ENCODE results near the gene WDR6. TPM values are rescaled to one million over a fixed set of nuclear protein-coding genes. Genes with fewer than 3 reads are reported as not detected.

WDR6 gene
- total and polyA plus RNA-seq, 10 of the 15 experiments (the other 5 are each of a cell fraction or from before 2014, with no cell fraction given), result 21.3 to 169 (median 107) TPM

GRCh38 chr3:48970586-48970985 is 36.6 kb upstream of the WDR6 start:
- 95% methylated on average over 6 of the region's 6 CpGs for WGBS (ENCODE audit: insufficient coverage, insufficient replicate concordance, low lambda C conversion rate, missing lambda C conversion rate)
- no peak overlapping the region for H3K4me2 ChIP-seq (ENCODE audit: control insufficient read depth, insufficient read depth)
- ChIA-PET RAD21 (ENCODE audit: unreplicated experiment) (no interaction called here), SMC1A (ENCODE audit: uncharacterized antibody, unreplicated experiment) (interaction anchor here (1.0 kb wide), 1 partner anchor 18 kb away, joined by 3 read pairs; no protein-coding TSS in a partner anchor), POLR2A (interaction anchor here (0.6 kb wide), 1 partner anchor 37 kb away, joined by 3 read pairs; the partner anchor contains the start of gene WDR6), CTCF (interaction anchor here (1.1 kb wide), 2 partner anchors 19 to 124 kb away, joined by 3 to 4 read pairs; partner anchors contain the start of gene QRICH1)
- H3K79me2 ChIP-seq (ENCODE audit: control insufficient read depth, insufficient read depth, low read length), result no peaks in the 10 kb centered on the region
- intact Hi-C loops (cut with micrococcal nuclease; ENCODE audit: unreplicated experiment) (no loop called here), in situ Hi-C loops (cut with MboI) (no loop called here)
- no peak for FAIRE-seq
- no peaks in the 10 kb centered on the region for H4K20me1 ChIP-seq (ENCODE audit: control insufficient read depth, insufficient read depth)
- no peak overlapping the region for H3K27ac ChIP-seq (ENCODE audit: control insufficient read depth, insufficient read depth)
- no peak overlapping the region for H3K9ac ChIP-seq (ENCODE audit: control insufficient read depth, insufficient read depth, low read length)
- ATAC-seq, result no peak
- no peaks in the 10 kb centered on the region for H3K9me3 ChIP-seq (replicated peaks; ENCODE audit: control insufficient read depth, insufficient read depth, low read length)
- no TSS peak for BruUV-seq (replicated peaks)
- no peak overlapping the region for H3K4me3 ChIP-seq
- TF ChIP-seq POU2F2 (IDR thresholded peaks at IDR 0.05; ENCODE audit: borderline replicate concordance, low read depth, low read length) (no peak), SUPT20H (IDR thresholded peaks at IDR 0.05; ENCODE audit: borderline replicate concordance, control insufficient read depth, low read depth, low read length) (no peak), EED (IDR thresholded peaks at IDR 0.05; ENCODE audit: low read depth) (no peak), BCL11A (IDR thresholded peaks at IDR 0.05; ENCODE audit: low read depth, low read length) (no peak), CBX3 (IDR thresholded peaks at IDR 0.05; ENCODE audit: borderline replicate concordance, low read depth) (no peak), ZNF622 (IDR thresholded peaks at IDR 0.05) (no peak), IKZF2 (IDR thresholded peaks at IDR 0.05) (no peak), CBFB (IDR thresholded peaks at IDR 0.05; ENCODE audit: low read depth) (no peak), NBN (IDR thresholded peaks at IDR 0.05) (no peak), MXI1 (IDR thresholded peaks at IDR 0.05; ENCODE audit: low read depth, low read length) (no peak), MEF2B (IDR thresholded peaks at IDR 0.05; ENCODE audit: partially characterized antibody, poor library complexity, severe bottlenecking) (no peak)
- H3K4me1 ChIP-seq (ENCODE audit: control insufficient read depth, insufficient read depth, low read length), result peaks cover 15% of the 10 kb centered on the region
- no peak for DNase-seq (ENCODE audit: low read depth, low spot score)
- no peak overlapping the region for H2AFZ ChIP-seq (ENCODE audit: control insufficient read depth, low read depth, low read length)
- H3K36me3 ChIP-seq (ENCODE audit: control insufficient read depth in 2 of 2, insufficient read depth in 2 of 2, low read length in 1 of 2), result peaks cover 19 to 44% of the 10 kb centered on the region in 2 experiments
- H3K27me3 ChIP-seq (replicated peaks in 1 of 2; ENCODE audit: control insufficient read depth in 2 of 2, insufficient read depth in 2 of 2, low read length in 1 of 2), result no peaks in the 10 kb centered on the region
